Kidney epithelial cell (primary cell): ENCODE results near the gene MRPL28. TPM values are rescaled to one million over a fixed set of nuclear protein-coding genes. Genes with fewer than 3 reads are reported as not detected.
"Not testable (repeated sequence)": the region's sequence is repeated elsewhere in the genome, so short reads cannot be mapped to it uniquely, and the experiment has no call there.

Source experiments
- DNase-seq: peaks from one replicate; pipeline ENCODE4 v3.0.0-alpha.2; 2010; ENCODE audit warnings: low read depth
- H3K27me3 ChIP-seq: 2 replicates; pipeline ENCODE4 v1.6.0; 2011; ENCODE audit warnings: low read length; ENCODE audit not compliant: control insufficient read depth, insufficient read depth
- H3K36me3 ChIP-seq: 2 replicates; pipeline ENCODE4 v1.5.1; 2011; ENCODE audit warnings: low read length; ENCODE audit not compliant: control insufficient read depth, insufficient read depth
- H3K4me3 ChIP-seq: 2 replicates; pipeline ENCODE4 v1.5.1; 2011; ENCODE audit warnings: low read depth, mild to moderate bottlenecking, control low read depth, low read length
- CTCF ChIP-seq: IDR thresholded peaks from 2 replicates; pipeline ENCODE4 v1.5.1; 2011; ENCODE audit warnings: mild to moderate bottlenecking, moderate library complexity, low read length, control low read depth, inconsistent platforms; ENCODE audit not compliant: insufficient read depth, poor library complexity, severe bottlenecking
- total RNA-seq: library from RNA; depleted of rRNA; stranded (reverse); fragments of >200 nt; gene quantifications from 2 replicates; pipeline ENCODE4 v1.2.3, GENCODE V29; 2015

MRPL28 gene
- total RNA-seq, 1 donor from 2014 or later = 107 TPM

- no peak for TF ChIP-seq CTCF
- no peak overlapping the region for H3K4me3 ChIP-seq
- no peak for DNase-seq
- peaks cover 21% of the 10 kb centered on the region for H3K27me3 ChIP-seq
- no peaks in the 10 kb centered on the region for H3K36me3 ChIP-seq
Observed at GRCh38 chr16:366476-366875, 3.9 kb downstream of the MRPL28 start.

GRCh38 chr16:364595-365491, 5.5 kb downstream of the MRPL28 start:
- no peak for DNase-seq
- H3K27me3 ChIP-seq = peaks cover 21% of the 10 kb centered on the region
- no peaks in the 10 kb centered on the region for H3K36me3 ChIP-seq
- H3K4me3 ChIP-seq = no peak overlapping the region
- TF ChIP-seq CTCF = no peak

GRCh38 chr16:363766-364490, 6.4 kb downstream of the MRPL28 start:
- H3K27me3 ChIP-seq = peaks cover 21% of the 10 kb centered on the region
- no peaks in the 10 kb centered on the region for H3K36me3 ChIP-seq
- H3K4me3 ChIP-seq = no peak overlapping the region
- DNase-seq = no peak
- no peak for TF ChIP-seq CTCF

GRCh38 chr16:363110-363765, 7.1 kb downstream of the MRPL28 start:
- Histone ChIP-seq H3K36me3 (no peaks in the 10 kb centered on the region), H3K4me3 (no peak overlapping the region), H3K27me3 (peaks cover 21% of the 10 kb centered on the region)
- DNase-seq = no peak
- no peak for TF ChIP-seq CTCF

- not testable (repeated sequence) for H3K4me3 ChIP-seq, H3K36me3 ChIP-seq, DNase-seq
- peaks cover 21% of the 10 kb centered on the region for H3K27me3 ChIP-seq
Observed at GRCh38 chr16:362702-362999, 7.7 kb downstream of the MRPL28 start.
